Uterus (tissue), 2 donors: ENCODE measurements around the gene RBMX.

Source experiments
- CTCF ChIP-seq, 4 experiments: fragments of 200-600 bp in 2 of 4; fragments of 450-650 bp in 2 of 4; sonication (generic) in 2 of 4; IDR thresholded peaks; one replicate each; pipeline ENCODE4 v1.5.1; 2016 to 2019; ENCODE audit warnings: antibody characterized with exemption in 4 of 4, mild to moderate bottlenecking in 2 of 4, moderate library complexity in 1 of 4
- POLR2A ChIP-seq, 2 donors: fragments of 450-650 bp; IDR thresholded peaks; one replicate each; pipeline ENCODE4 v1.6.1; 2016; ENCODE audit warnings: antibody characterized with exemption in 2 of 2, mild to moderate bottlenecking in 1 of 2, moderate library complexity in 1 of 2

GRCh38 chrX:136867096-136867491, 13.4 kb downstream of the RBMX start:
- TF ChIP-seq CTCF (IDR thresholded peaks at IDR 0.05), result no peak
- no peak for TF ChIP-seq POLR2A (IDR thresholded peaks at IDR 0.05)
